SK-N-MC (cell line): Measurements from ENCODE around the gene HNRNPA1L2.
"Not testable (repeated sequence)": the region's sequence is repeated elsewhere in the genome, so short reads cannot be mapped to it uniquely, and the experiment has no call there.

Experiments used
- DNase-seq: peaks from one replicate; pipeline ENCODE4 v3.0.0-alpha.2; 2011; ENCODE audit warnings: low read depth, low spot score
- H3K27ac ChIP-seq: fragments of 200-600 bp; sonication (generic); 2 replicates; pipeline ENCODE4 v1.5.1; 2016; ENCODE audit warnings: mixed run types
- H3K36me3 ChIP-seq: fragments of 200-600 bp; sonication (generic); 2 replicates; pipeline ENCODE4 v1.6.1; 2017; ENCODE audit warnings: antibody characterized with exemption, low read length, mixed read lengths; ENCODE audit not compliant: insufficient read depth
- H3K4me3 ChIP-seq: fragments of 200-600 bp; sonication (generic); 2 replicates; pipeline ENCODE4 v1.5.1; 2016
- H3K9ac ChIP-seq: fragments of 200-600 bp; sonication (generic); 2 replicates; pipeline ENCODE4 v1.8.0; 2017; ENCODE audit warnings: mixed run types, mixed read lengths; ENCODE audit not compliant: insufficient read length
- H3K9me3 ChIP-seq: fragments of 200-600 bp; sonication (generic); 2 replicates; pipeline ENCODE4 v1.6.1; 2017; ENCODE audit warnings: low read depth, mild to moderate bottlenecking, antibody characterized with exemption, low read length, moderate library complexity, mixed read lengths
- EZH2 ChIP-seq: fragments of 200-600 bp; sonication (generic); IDR thresholded peaks from one replicate; pipeline ENCODE4 v1.6.1; 2017; ENCODE audit warnings: antibody characterized with exemption
- FOXP2 ChIP-seq: optimal IDR thresholded peaks from 2 replicates; pipeline ENCODE3; 2011; ENCODE audit warnings: mild to moderate bottlenecking, moderate library complexity; ENCODE audit not compliant: insufficient read depth; ENCODE audit errors: extremely low read length, control extremely low read depth
- POLR2AphosphoS5 ChIP-seq: IDR thresholded peaks from 2 replicates; pipeline ENCODE4 v1.6.1; 2012; ENCODE audit warnings: mild to moderate bottlenecking, low read depth, low read length, borderline replicate concordance

HNRNPA1L2 gene

DNA sequence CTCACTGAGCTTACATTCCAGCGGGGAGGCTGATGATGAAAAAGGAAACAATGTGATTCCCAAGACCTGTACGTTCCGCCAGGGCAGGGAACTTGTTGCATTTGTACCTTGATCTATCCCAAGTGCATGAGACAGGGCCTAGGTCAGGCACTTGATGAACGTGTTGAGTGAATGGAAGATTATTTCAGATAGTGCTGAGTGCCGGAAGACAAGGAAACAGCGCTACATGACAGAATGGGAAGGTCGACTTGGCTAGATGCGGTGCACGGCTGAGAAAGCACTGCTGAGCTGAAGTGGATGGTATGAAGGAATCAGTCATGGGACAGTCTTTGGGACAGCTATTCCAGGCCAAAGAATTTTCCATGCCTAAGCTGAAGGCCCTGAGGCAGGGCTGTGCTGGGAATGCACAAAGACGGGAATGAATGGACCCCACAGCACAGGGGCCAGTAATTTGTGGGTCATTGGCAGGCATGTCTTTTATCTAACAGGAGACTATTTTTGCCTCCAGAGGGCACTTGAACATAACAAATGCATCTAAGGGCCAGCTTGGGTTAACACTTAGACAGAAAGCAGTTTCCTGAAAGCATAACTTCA, 33.1 kb upstream of the HNRNPA1L2 start:
- peak; percentile 24 for DNase-seq

DNA sequence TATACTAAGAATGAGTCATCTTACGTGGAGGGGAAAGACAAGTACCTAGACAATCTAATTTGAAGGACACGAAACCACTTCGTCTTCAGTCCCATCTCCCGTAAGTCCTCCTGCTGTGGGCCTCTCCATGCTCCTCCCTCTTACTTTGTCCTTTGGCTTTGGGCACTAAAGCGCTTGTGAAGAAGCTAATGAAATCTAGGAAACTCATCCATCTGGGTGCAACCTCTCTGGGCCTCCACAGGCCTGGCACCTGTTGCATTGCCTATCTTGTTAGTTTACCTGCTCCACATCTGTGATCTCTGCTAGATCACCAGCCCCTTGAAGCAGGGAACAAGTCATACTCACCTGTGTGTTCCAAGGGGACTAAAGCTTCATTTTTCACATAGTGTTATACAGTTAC, 32.1 kb upstream of the HNRNPA1L2 start:
- not testable (repeated sequence) for H3K36me3 ChIP-seq, H3K9me3 ChIP-seq, H3K9ac ChIP-seq, H3K27ac ChIP-seq, H3K4me3 ChIP-seq, DNase-seq

More for the DNA sequence above, 33.1 kb upstream of the HNRNPA1L2 start:
- H3K36me3 ChIP-seq, H3K4me3 ChIP-seq, H3K27ac ChIP-seq, H3K9me3 ChIP-seq, H3K9ac ChIP-seq: not testable (repeated sequence)

DNA sequence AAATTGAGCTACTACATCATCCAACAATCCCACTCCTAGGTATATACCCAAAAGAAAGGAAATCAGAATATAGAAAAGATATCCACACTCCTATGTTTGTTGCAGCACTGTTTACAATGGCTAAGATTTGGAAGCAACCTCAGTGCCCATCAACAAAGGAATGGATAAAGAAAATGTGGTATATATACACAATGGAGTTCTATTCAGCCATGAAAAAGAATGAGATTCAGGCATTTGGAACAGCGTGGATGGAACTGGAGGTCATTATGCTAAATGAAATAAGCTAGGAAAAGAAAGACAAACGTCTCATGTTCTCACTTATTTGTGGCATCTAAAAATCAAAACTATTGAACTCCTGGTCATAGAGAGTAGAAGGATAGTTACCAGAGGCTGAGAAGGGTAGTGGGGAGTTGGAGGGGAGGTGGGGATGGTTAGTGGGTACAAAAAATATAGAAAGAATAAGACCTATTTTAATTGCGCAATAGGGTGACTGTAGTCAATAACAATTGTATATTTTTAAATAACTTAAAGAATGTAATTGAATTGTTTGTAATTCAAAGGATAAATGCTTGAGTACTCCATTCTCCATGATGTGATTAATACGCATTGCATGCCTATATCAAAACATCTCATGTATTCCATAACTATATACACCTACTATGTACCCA, 27.0 kb upstream of the HNRNPA1L2 start:
- Histone ChIP-seq H3K27ac (no peak overlapping the region), H3K36me3 (0 out of 2 replicates have a peak, but pooled peaks cover 5% of the 10 kb centered on the region), H3K4me3 (no peak overlapping the region), H3K9ac (no peak overlapping the region), H3K9me3 (no peaks in the 10 kb centered on the region; the same call in 1 of the 2 replicates)
- TF ChIP-seq POLR2AphosphoS5, result no peak
- TF ChIP-seq FOXP2, result no peak
- no peak for TF ChIP-seq EZH2
- no peak for DNase-seq

DNA sequence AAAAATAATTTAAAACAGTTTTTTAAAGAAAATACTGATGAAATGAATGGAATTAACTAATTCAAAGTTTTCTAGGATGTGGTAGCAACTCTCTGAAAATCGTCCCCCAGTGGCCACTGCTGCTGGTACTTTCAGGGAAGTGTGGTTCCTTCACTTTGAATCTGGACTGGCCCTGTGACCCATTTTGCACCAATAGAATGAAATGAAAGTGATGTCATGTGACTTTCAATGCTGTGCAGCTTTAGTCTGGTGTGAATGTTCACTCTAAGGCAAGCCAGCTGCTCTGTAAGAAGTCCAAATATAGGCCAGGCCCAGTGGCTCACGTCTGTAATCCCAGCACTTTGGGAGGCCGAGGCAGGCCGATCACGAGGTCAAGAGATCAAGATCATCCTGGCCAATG, 26.4 kb upstream of the HNRNPA1L2 start:
- Histone ChIP-seq H3K9ac (no peak overlapping the region), H3K27ac (no peak overlapping the region)

DNA sequence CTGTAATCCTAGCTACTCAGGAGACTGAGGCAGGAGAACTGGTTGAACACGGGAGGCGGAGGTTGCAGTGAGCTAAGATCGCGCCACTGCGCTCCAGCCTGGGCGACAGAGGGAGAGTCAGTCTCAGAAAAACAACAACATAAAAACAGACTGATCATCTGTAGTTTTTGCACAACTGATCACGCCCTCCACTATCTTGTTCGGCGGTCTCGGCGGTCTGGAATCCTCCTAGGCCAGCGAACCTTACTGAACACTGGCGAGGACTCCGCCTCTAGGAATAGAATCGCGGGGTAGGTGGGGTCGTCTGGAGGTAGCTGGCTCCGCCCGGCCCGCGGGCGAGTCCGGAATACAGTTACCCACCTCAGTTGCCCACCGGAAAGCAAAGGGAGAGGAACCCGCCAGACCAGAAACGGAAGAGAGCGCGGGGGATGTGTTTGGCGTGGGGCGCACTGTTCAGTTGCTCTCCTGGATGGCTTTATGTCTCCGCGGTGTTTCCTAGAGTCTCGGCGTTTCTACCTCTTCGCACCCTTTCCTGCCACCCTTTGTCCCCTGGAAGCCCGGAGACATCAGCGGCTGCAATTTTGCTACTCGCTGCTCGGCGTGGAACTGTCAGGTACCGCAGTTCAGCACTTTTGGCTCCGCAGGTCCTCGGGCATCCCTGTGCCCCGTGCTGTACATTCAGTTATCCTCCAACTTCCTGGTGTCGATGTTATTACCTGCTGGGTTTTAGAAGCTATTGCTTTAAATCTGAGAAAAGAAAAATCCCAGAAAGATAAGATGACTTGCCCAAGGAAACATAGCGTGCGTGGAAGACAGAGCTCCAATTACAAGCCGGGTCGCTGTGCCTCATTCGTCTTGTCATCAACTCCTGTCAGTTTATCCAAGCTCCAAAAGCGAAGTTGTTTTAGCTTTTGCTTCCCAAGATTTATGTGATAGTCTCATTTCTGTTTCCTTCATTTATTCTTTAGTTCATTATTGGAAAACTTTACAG, 24.9 kb upstream of the HNRNPA1L2 start:
- peaks cover 6% of the 10 kb centered on the region for H3K36me3 ChIP-seq
- H3K27ac ChIP-seq, result 0 out of 2 replicates have a peak overlapping the region, but pooled peaks have one; percentile 35
- no peaks in the 10 kb centered on the region; the same call in 1 of the 2 replicates for H3K9me3 ChIP-seq
- peak; percentile 30 for DNase-seq
- TF ChIP-seq FOXP2 (peak; percentile 54), POLR2AphosphoS5 (peak; percentile 74), EZH2 (no peak)
- H3K4me3 ChIP-seq, result peak overlapping the region; percentile 87
- H3K9ac ChIP-seq, result peak overlapping the region; percentile 82

More for the DNA sequence above, 26.4 kb upstream of the HNRNPA1L2 start:
- Histone ChIP-seq H3K9me3 (no peaks in the 10 kb centered on the region; the same call in 1 of the 2 replicates), H3K4me3 (no peak overlapping the region), H3K36me3 (0 out of 2 replicates have a peak, but pooled peaks cover 5% of the 10 kb centered on the region)
- no peak for TF ChIP-seq POLR2AphosphoS5
- no peak for TF ChIP-seq EZH2
- no peak for TF ChIP-seq FOXP2
- DNase-seq, result no peak

DNA sequence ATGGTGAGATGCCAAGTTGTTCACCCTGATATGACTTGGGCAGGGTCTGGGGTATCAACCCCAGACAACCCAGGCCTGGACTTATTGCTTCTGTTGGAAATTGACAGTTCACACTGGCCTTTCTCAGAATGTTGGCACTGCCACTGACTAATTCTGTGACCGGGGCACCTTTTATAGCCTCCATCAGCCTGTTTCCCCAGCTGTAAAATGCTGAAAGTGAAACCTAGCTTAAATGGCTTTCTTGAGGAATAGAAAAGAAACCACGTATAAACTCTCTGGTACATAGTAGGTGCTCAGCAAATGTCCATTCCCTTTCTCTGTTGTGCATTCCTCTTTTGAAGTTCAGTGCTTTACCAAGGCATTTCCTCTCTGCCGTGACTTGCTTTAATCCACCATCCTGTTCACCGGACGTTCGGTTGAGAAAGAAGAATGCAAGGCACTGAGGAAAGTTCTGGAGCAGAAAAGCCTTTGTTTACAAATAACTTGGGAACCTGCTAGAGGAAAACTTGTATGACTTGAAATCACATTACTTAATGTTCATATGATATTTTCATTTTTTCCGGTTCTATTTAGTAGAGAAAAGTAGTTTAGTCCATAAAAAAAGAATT, 11.0 kb upstream of the HNRNPA1L2 start:
- peaks cover 49% of the 10 kb centered on the region for H3K36me3 ChIP-seq
- not testable (repeated sequence) for H3K9me3 ChIP-seq, H3K4me3 ChIP-seq, H3K9ac ChIP-seq, H3K27ac ChIP-seq, DNase-seq

DNA sequence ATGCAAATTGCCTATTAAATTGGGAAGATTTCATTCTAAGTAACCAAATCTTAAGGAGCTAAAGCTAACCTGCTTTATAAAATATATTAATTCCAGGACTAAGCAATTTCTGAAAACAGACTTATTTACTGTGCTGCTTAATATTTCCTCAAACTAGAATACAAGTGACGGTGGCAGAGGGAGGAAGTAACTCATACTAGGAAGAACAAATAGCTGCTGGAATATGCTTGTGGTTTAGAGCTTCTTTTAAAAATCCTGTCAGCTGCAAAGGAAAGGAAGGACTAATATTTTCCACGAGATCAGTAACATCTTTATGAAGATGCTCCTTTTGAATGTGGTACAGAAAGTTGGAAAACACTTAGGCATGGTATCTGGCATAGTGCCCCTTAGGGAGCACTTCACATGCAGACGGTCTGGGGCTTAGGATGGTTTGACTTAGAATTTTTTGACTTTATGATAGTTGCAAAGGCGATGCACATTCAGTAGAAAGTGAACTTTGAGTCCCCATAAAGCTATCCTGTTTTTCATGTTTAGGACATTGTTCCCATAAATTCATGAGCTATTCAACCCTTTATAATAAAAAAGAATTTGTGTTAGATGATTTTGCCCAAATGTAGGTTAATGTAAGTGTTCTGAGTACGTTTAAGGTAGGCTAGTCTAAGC, 3.4 kb upstream of the HNRNPA1L2 start:
- H3K9me3 ChIP-seq, result no peaks in the 10 kb centered on the region
- H3K36me3 ChIP-seq, result peaks cover 22% of the 10 kb centered on the region
- H3K4me3 ChIP-seq, result no peak overlapping the region
- no peak overlapping the region for H3K9ac ChIP-seq
- TF ChIP-seq EZH2, result no peak
- TF ChIP-seq POLR2AphosphoS5, result no peak
- TF ChIP-seq FOXP2, result no peak
- H3K27ac ChIP-seq, result no peak overlapping the region
- no peak for DNase-seq

DNA sequence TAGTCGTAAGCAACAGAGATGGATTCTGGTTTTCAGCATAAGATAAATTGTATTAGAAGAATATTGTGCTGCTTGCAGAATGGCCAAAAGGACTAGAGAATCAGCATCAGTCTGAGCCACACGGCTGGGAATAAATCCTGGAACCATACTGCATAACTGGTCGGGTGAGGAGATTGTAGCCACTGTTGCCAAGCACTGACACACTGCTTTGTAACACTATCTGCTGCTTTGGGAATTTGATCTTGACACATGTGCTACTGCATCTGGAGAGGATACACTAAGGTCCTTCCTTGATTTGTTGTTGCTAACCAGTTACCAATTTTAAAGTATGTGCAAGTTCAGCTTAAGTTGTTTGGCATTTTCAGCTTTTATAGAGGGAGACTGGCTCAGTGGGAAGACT, 1.9 kb downstream of the HNRNPA1L2 start:
- no peak for DNase-seq
- H3K9me3 ChIP-seq, result no peaks in the 10 kb centered on the region
- H3K27ac ChIP-seq, result no peak overlapping the region

More for the DNA sequence above, 1.9 kb downstream of the HNRNPA1L2 start:
- no peak for TF ChIP-seq EZH2
- TF ChIP-seq FOXP2, result no peak
- TF ChIP-seq POLR2AphosphoS5, result no peak
- no peak overlapping the region for H3K9ac ChIP-seq
- no peak overlapping the region for H3K4me3 ChIP-seq
- H3K36me3 ChIP-seq, result peaks cover 20% of the 10 kb centered on the region
